Neural progenitor cell (in vitro differentiated cells): ENCODE measurements around the gene TPM1. TPM values are rescaled to one million over a fixed set of nuclear protein-coding genes. Genes with fewer than 3 reads are reported as not detected.

Experiments used
- DNase-seq: peaks from one replicate; pipeline ENCODE4 v3.0.0-alpha.2; 2016; ENCODE audit warnings: low spot score
- H2AFZ ChIP-seq: fragments of 200-600 bp; sonication (generic); replicated peaks from 2 replicates; pipeline ENCODE4 v1.6.1; 2016; ENCODE audit warnings: antibody characterized with exemption
- H3F3A ChIP-seq: fragments of 200-600 bp; sonication (generic); 2 replicates; pipeline ENCODE4 v1.6.1; 2016; ENCODE audit warnings: antibody characterized with exemption, low read depth
- H3K27ac ChIP-seq: fragments of 200-600 bp; sonication (generic); 2 replicates; pipeline ENCODE4 v1.5.1; 2016; ENCODE audit warnings: mild to moderate bottlenecking
- H3K27me3 ChIP-seq: fragments of 200-600 bp; sonication (generic); 2 replicates; pipeline ENCODE4 v1.6.1; 2016; ENCODE audit warnings: mild to moderate bottlenecking, moderate library complexity
- H3K36me3 ChIP-seq: fragments of 200-600 bp; sonication (generic); 2 replicates; pipeline ENCODE4 v1.5.1; 2016
- H3K4me1 ChIP-seq: fragments of 200-600 bp; sonication (generic); 2 replicates; pipeline ENCODE4 v1.6.1; 2016; ENCODE audit warnings: mixed run types
- H3K4me2 ChIP-seq: fragments of 200-600 bp; sonication (generic); 2 replicates; pipeline ENCODE4 v1.6.1; 2016
- H3K4me3 ChIP-seq: fragments of 200-600 bp; sonication (generic); 2 replicates; pipeline ENCODE4 v1.5.1; 2016
- H3K79me2 ChIP-seq: fragments of 200-600 bp; sonication (generic); 2 replicates; pipeline ENCODE4 v1.6.1; 2016; ENCODE audit warnings: low read depth
- H3K9ac ChIP-seq: fragments of 200-600 bp; sonication (generic); 2 replicates; pipeline ENCODE4 v1.6.1; 2016
- H3K9me3 ChIP-seq: fragments of 200-600 bp; sonication (generic); 2 replicates; pipeline ENCODE4 v1.5.1; 2016; ENCODE audit warnings: low read depth
- H4K20me1 ChIP-seq: fragments of 200-600 bp; sonication (generic); 2 replicates; pipeline ENCODE4 v1.6.1; 2016; ENCODE audit warnings: low read depth
- H3K27ac Mint-ChIP-seq: 3 replicates; pipeline ENCODE4 v1.8.0; 2021; ENCODE audit warnings: mixed read lengths
- H3K27me3 Mint-ChIP-seq: 2 replicates; pipeline ENCODE4 v1.8.0; 2022; ENCODE audit warnings: low read depth, mild to moderate bottlenecking, inconsistent platforms, moderate library complexity, mixed read lengths; ENCODE audit not compliant: insufficient read depth
- H3K36me3 Mint-ChIP-seq: 3 replicates; pipeline ENCODE4 v1.8.0; 2021; ENCODE audit warnings: mixed read lengths
- H3K4me1 Mint-ChIP-seq: 3 replicates; pipeline ENCODE4 v1.8.0; 2021; ENCODE audit warnings: mixed read lengths
- H3K4me3 Mint-ChIP-seq: 3 replicates; pipeline ENCODE4 v1.8.0; 2021; ENCODE audit warnings: mild to moderate bottlenecking, moderate library complexity, mixed read lengths
- H3K9me3 Mint-ChIP-seq: 3 replicates; pipeline ENCODE4 v1.8.0; 2020; ENCODE audit warnings: mixed read lengths
- EZH2 ChIP-seq: fragments of 200-600 bp; sonication (generic); IDR thresholded peaks from 2 replicates; pipeline ENCODE4 v1.6.1; 2017; ENCODE audit warnings: antibody characterized with exemption, mild to moderate bottlenecking, moderate library complexity
- EZH2phosphoT487 ChIP-seq: fragments of 200-600 bp; sonication (generic); IDR thresholded peaks from 2 replicates; pipeline ENCODE4 v1.6.1; 2017; ENCODE audit warnings: antibody characterized with exemption
- total RNA-seq: library from RNA; depleted of rRNA; stranded (reverse); fragments of >200 nt; gene quantifications from 2 replicates; pipeline ENCODE4 v1.2.3, GENCODE V29; 2015; ENCODE audit warnings: low replicate concordance
- TF ChIP-seq, protein P1 (sequence below): fragments of 200-600 bp; sonication (generic); IDR thresholded peaks from 2 replicates; pipeline ENCODE4 v1.5.1; 2017; ENCODE audit warnings: antibody characterized with exemption, mild to moderate bottlenecking

TPM1 gene
- total RNA-seq, 1 donor from 2014 or later, result 623 TPM

GRCh38 chr15:63022663-63023062, 19.9 kb upstream of the TPM1 start:
- no peaks in the 10 kb centered on the region for H3K9me3 ChIP-seq
- peaks cover 6% of the 10 kb centered on the region for H3K27me3 Mint-ChIP-seq
- no peaks in the 10 kb centered on the region for H3K27me3 ChIP-seq
- H3F3A ChIP-seq, result no peaks in the 10 kb centered on the region
- H3K27ac ChIP-seq, result no peak overlapping the region
- H3K79me2 ChIP-seq, result no peaks in the 10 kb centered on the region
- DNase-seq, result no peak
- peaks cover 10% of the 10 kb centered on the region for H3K4me1 Mint-ChIP-seq
- H3K4me3 ChIP-seq, result no peak overlapping the region
- no peaks in the 10 kb centered on the region for H3K9me3 Mint-ChIP-seq
- TF ChIP-seq EZH2phosphoT487, result no peak
- TF ChIP-seq EZH2, result no peak
- TF ChIP-seq, protein P1, sequence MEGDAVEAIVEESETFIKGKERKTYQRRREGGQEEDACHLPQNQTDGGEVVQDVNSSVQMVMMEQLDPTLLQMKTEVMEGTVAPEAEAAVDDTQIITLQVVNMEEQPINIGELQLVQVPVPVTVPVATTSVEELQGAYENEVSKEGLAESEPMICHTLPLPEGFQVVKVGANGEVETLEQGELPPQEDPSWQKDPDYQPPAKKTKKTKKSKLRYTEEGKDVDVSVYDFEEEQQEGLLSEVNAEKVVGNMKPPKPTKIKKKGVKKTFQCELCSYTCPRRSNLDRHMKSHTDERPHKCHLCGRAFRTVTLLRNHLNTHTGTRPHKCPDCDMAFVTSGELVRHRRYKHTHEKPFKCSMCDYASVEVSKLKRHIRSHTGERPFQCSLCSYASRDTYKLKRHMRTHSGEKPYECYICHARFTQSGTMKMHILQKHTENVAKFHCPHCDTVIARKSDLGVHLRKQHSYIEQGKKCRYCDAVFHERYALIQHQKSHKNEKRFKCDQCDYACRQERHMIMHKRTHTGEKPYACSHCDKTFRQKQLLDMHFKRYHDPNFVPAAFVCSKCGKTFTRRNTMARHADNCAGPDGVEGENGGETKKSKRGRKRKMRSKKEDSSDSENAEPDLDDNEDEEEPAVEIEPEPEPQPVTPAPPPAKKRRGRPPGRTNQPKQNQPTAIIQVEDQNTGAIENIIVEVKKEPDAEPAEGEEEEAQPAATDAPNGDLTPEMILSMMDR, result no peak
- no peak overlapping the region for H3K9ac ChIP-seq
- H3K4me3 Mint-ChIP-seq, result no peak overlapping the region
- no peak overlapping the region for H3K27ac Mint-ChIP-seq
- H3K4me1 ChIP-seq, result peaks cover 14% of the 10 kb centered on the region
- H4K20me1 ChIP-seq, result no peaks in the 10 kb centered on the region
- no peak overlapping the region for H2AFZ ChIP-seq
- H3K4me2 ChIP-seq, result no peak overlapping the region
- no peaks in the 10 kb centered on the region for H3K36me3 Mint-ChIP-seq
- no peaks in the 10 kb centered on the region for H3K36me3 ChIP-seq

- peaks cover 10% of the 10 kb centered on the region for H3K4me1 Mint-ChIP-seq
- TF ChIP-seq EZH2 (no peak), EZH2phosphoT487 (no peak)
- TF ChIP-seq, protein P1, result no peak
- Histone ChIP-seq H3K27ac (no peak overlapping the region), H3K4me1 (peaks cover 14% of the 10 kb centered on the region), H2AFZ (no peak overlapping the region), H3K9me3 (no peaks in the 10 kb centered on the region), H3K27me3 (no peaks in the 10 kb centered on the region), H3K4me2 (no peak overlapping the region), H3K36me3 (no peaks in the 10 kb centered on the region), H4K20me1 (no peaks in the 10 kb centered on the region), H3K9ac (no peak overlapping the region), H3K4me3 (no peak overlapping the region), H3K79me2 (no peaks in the 10 kb centered on the region), H3F3A (no peaks in the 10 kb centered on the region)
- no peak for DNase-seq
- no peak overlapping the region for H3K4me3 Mint-ChIP-seq
- H3K9me3 Mint-ChIP-seq, result no peaks in the 10 kb centered on the region
- no peak overlapping the region for H3K27ac Mint-ChIP-seq
- peaks cover 6% of the 10 kb centered on the region for H3K27me3 Mint-ChIP-seq
- no peaks in the 10 kb centered on the region for H3K36me3 Mint-ChIP-seq
Observed at GRCh38 chr15:63023351-63023945, 19.1 kb upstream of the TPM1 start.

DNA sequence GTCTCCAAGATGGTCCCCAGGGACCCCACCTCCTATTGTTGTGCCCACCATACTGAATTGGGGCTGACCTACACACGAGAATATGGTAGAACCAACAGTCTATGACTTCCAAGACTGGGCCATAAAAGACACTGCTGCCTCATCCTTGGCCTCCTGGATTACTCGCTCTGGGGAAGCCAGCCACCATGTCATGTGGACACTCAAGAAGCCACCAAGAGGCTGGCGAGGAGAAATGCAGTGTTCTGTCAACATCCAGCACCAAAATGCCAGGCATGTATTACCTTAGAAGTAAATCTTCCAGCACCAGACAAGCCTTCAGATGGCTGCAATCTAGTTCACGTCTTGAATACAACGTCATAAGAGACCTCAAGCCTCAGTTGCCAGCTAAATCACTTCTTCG, 17.1 kb upstream of the TPM1 start:
- H4K20me1 ChIP-seq, result no peaks in the 10 kb centered on the region
- no peaks in the 10 kb centered on the region for H3F3A ChIP-seq
- H2AFZ ChIP-seq, result no peak overlapping the region
- no peak overlapping the region for H3K4me2 ChIP-seq
- DNase-seq, result no peak
- no peak overlapping the region for H3K27ac ChIP-seq
- Mint-ChIP-seq H3K9me3 (no peaks in the 10 kb centered on the region), H3K36me3 (no peaks in the 10 kb centered on the region), H3K4me3 (no peak overlapping the region), H3K27me3 (peaks cover 6% of the 10 kb centered on the region), H3K4me1 (peaks cover 17% of the 10 kb centered on the region), H3K27ac (no peak overlapping the region)
- H3K79me2 ChIP-seq, result no peaks in the 10 kb centered on the region
- H3K9me3 ChIP-seq, result no peaks in the 10 kb centered on the region
- H3K4me1 ChIP-seq, result peaks cover 8% of the 10 kb centered on the region
- no peaks in the 10 kb centered on the region for H3K36me3 ChIP-seq
- TF ChIP-seq EZH2, result no peak
- TF ChIP-seq EZH2phosphoT487, result no peak
- TF ChIP-seq, protein P1, result no peak
- H3K4me3 ChIP-seq, result no peak overlapping the region
- no peak overlapping the region for H3K9ac ChIP-seq
- H3K27me3 ChIP-seq, result no peaks in the 10 kb centered on the region
